Gastrocnemius medialis (tissue), 4 donors: ENCODE measurements around the gene TAF1D. TPM values are rescaled to one million over a fixed set of nuclear protein-coding genes. Genes with fewer than 3 reads are reported as not detected.
A peak's percentile ranks its signal among the peaks of the same experiment; 100 is the strongest.

Source experiments
- ATAC-seq, 2 donors: fragments of 150-250 bp; one replicate each; pipeline ENCODE4 v1.9.1; 2016
- DNase-seq, 2 donors: peaks; one replicate each; pipeline ENCODE4 v3.0.0-alpha.2; 2019
- H3K27ac ChIP-seq, 4 donors: fragments of 200-600 bp; sonication (generic); 1 replicate in 1 of 4; 2 replicates in 3 of 4; pipeline ENCODE4 v1.5.1; 2016 to 2018; ENCODE audit warnings: mild to moderate bottlenecking in 2 of 4, moderate library complexity in 1 of 4
- H3K27me3 ChIP-seq, 3 donors: fragments of 200-600 bp; sonication (generic) in 2 of 3; 1 replicate in 1 of 3; 2 replicates in 2 of 3; pipeline versions ENCODE4 v1.5.1 to v1.6.0; 2016 to 2019; ENCODE audit warnings: mild to moderate bottlenecking in 1 of 3, moderate library complexity in 1 of 3
- H3K36me3 ChIP-seq, 2 donors: fragments of 200-600 bp; sonication (generic) in 1 of 2; one replicate each; pipeline ENCODE4 v1.5.1; 2017 to 2018
- H3K4me1 ChIP-seq, 2 donors: fragments of 200-600 bp; sonication (generic) in 1 of 2; one replicate each; pipeline ENCODE4 v1.5.1; 2016 to 2017; ENCODE audit warnings: mild to moderate bottlenecking in 2 of 2
- H3K4me3 ChIP-seq, 4 donors: fragments of 200-600 bp; sonication (generic) in 3 of 4; 1 replicate in 1 of 4; 2 replicates in 3 of 4; pipeline ENCODE4 v1.5.1; 2016 to 2019; ENCODE audit warnings: mild to moderate bottlenecking in 2 of 4
- H3K9me3 ChIP-seq, 3 donors: fragments of 200-600 bp; sonication (generic) in 2 of 3; 1 replicate in 1 of 3; 2 replicates in 2 of 3; pipeline ENCODE4 v1.5.1; 2016 to 2019
- CTCF ChIP-seq, 5 experiments: fragments of 450-650 bp in 3 of 5; fragments of 200-600 bp in 2 of 5; sonication (generic) in 2 of 5; IDR thresholded peaks in 4 of 5; conservative IDR thresholded peaks in 1 of 5; 1 replicate in 4 of 5; 2 replicates in 1 of 5; pipeline ENCODE4 v1.5.1; 2016 to 2019; ENCODE audit warnings: antibody characterized with exemption in 5 of 5, mild to moderate bottlenecking in 3 of 5, moderate library complexity in 3 of 5
- POLR2A ChIP-seq, 2 donors: fragments of 450-650 bp; IDR thresholded peaks; one replicate each; pipeline ENCODE4 v1.6.1; 2017; ENCODE audit warnings: antibody characterized with exemption in 2 of 2, mild to moderate bottlenecking in 2 of 2, moderate library complexity in 2 of 2
- in situ Hi-C, 4 donors: fragments of 200-750 bp; cut with MboI; loops; one replicate each; pipeline versions ENCODE4 v1.15.0 to v1.8.0; 2017; ENCODE audit warnings: low sequenced_read_pairs in 4 of 4
- intact Hi-C: fragments of 100-400 bp; cut with DNase I; formaldehyde crosslinking; loops from one replicate; pipeline ENCODE4 v1.15.1; 2023; ENCODE audit warnings: low total_unique reads
- total RNA-seq, 4 donors: library from RNA; depleted of rRNA; stranded (reverse); fragments of >200 nt; gene quantifications; one replicate each; pipeline versions ENCODE4 v1.1.0 to v1.2.3, GENCODE V29; 2016

TAF1D gene
- total RNA-seq, 4 donors from 2014 or later, result 42.6 to 85.5 (median 55.0) TPM

- DNase-seq (no peak), ATAC-seq (no peak)
- H3K4me3 ChIP-seq, result no peak overlapping the region
- peaks cover 31 to 34% of the 10 kb centered on the region in 2 donors for H3K4me1 ChIP-seq
- intact Hi-C loops (no loop called here), in situ Hi-C loops (loop anchor here in 2 of 4 donors (10.0 to 25.0 kb wide), 2 partner anchors 51 to 752 kb away; partner anchors contain the start of genes ANKRD49 (in 1 of the 2) and MRE11 (in 1 of the 2))
- peak overlapping the region in 1 of 4 donors; percentile 36 for H3K27ac ChIP-seq
- TF ChIP-seq CTCF (IDR thresholded peaks at IDR 0.05 in 4 of 5, conservative IDR thresholded peaks at IDR 0.05 in 1 of 5) (no peak), POLR2A (IDR thresholded peaks at IDR 0.05) (no peak)
- H3K9me3 ChIP-seq, result no peaks in the 10 kb centered on the region
- no peaks in the 10 kb centered on the region for H3K27me3 ChIP-seq
- peaks cover 27 to 84% of the 10 kb centered on the region in 2 donors for H3K36me3 ChIP-seq
These were observed 5.7 kb downstream of the TAF1D start for GRCh38 chr11:93735627-93736026.

- H3K4me1 ChIP-seq, result peaks cover 22 to 28% of the 10 kb centered on the region in 2 donors
- H3K27ac ChIP-seq, result no peak overlapping the region
- no peak overlapping the region for H3K4me3 ChIP-seq
- DNase-seq, result no peak
- H3K27me3 ChIP-seq, result no peaks in the 10 kb centered on the region
- no peaks in the 10 kb centered on the region for H3K9me3 ChIP-seq
- peaks cover 27 to 94% of the 10 kb centered on the region in 2 donors for H3K36me3 ChIP-seq
- no peak for ATAC-seq
- TF ChIP-seq CTCF (IDR thresholded peaks at IDR 0.05 in 4 of 5, conservative IDR thresholded peaks at IDR 0.05 in 1 of 5), result no peak
- no peak for TF ChIP-seq POLR2A (IDR thresholded peaks at IDR 0.05)
- intact Hi-C loops, result no loop called here
- in situ Hi-C loops, result loop anchor here in 2 of 4 donors (10.0 to 25.0 kb wide), 2 partner anchors 50 to 753 kb away; partner anchors contain the start of genes ANKRD49 (in 1 of the 2) and MRE11 (in 1 of the 2)
These were observed 6.7 kb downstream of the TAF1D start for GRCh38 chr11:93734427-93735222.

DNA sequence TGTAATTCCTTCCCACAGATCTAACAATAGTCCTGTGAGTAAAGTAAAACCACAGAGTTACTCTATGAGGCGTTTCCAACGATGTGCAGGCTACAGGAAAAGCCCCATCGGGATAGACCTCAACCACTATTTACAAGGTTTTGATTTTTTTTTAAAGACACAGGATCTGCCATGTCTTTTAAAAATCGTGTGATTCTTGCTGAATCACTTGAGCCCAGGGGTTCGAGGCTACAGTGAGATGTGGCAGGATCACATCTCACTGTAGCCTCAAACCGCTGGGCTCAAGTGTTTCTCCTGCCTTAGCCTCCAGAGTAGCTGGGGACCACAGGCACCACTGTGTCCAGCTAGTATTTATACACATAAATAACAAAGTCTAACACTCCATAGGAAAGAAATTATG lies 7.8 kb downstream of the TAF1D start:
- intact Hi-C loops (no loop called here), in situ Hi-C loops (loop anchor here in 2 of 4 donors (10.0 to 25.0 kb wide), 2 partner anchors 49 to 754 kb away; partner anchors contain the start of genes ANKRD49 (in 1 of the 2) and MRE11 (in 1 of the 2))
- Histone ChIP-seq H3K36me3 (peaks cover 27 to 100% of the 10 kb centered on the region in 2 donors), H3K4me1 (peaks cover 10 to 16% of the 10 kb centered on the region in 2 donors), H3K4me3 (no peak overlapping the region), H3K27me3 (no peaks in the 10 kb centered on the region), H3K9me3 (no peaks in the 10 kb centered on the region), H3K27ac (peak overlapping the region in 1 of 4 donors; percentile 28)
- no peak for TF ChIP-seq CTCF (IDR thresholded peaks at IDR 0.05 in 4 of 5, conservative IDR thresholded peaks at IDR 0.05 in 1 of 5)
- TF ChIP-seq POLR2A (IDR thresholded peaks at IDR 0.05), result no peak
- DNase-seq, result no peak
- ATAC-seq, result no peak

GRCh38 chr11:93732237-93732892 lies 8.9 kb downstream of the TAF1D start:
- DNase-seq (no peak), ATAC-seq (no peak)
- TF ChIP-seq CTCF (IDR thresholded peaks at IDR 0.05 in 4 of 5, conservative IDR thresholded peaks at IDR 0.05 in 1 of 5) (no peak), POLR2A (IDR thresholded peaks at IDR 0.05) (no peak)
- peaks cover under 1 to 6% of the 10 kb centered on the region in 2 donors for H3K4me1 ChIP-seq
- H3K27me3 ChIP-seq, result no peaks in the 10 kb centered on the region
- intact Hi-C loops (no loop called here), in situ Hi-C loops (loop anchor here in 2 of 4 donors (10.0 to 25.0 kb wide), 2 partner anchors 48 to 755 kb away; partner anchors contain the start of genes ANKRD49 (in 1 of the 2) and MRE11 (in 1 of the 2))
- no peaks in the 10 kb centered on the region for H3K9me3 ChIP-seq
- no peak overlapping the region for H3K27ac ChIP-seq
- peaks cover 23 to 99% of the 10 kb centered on the region in 2 donors for H3K36me3 ChIP-seq
- H3K4me3 ChIP-seq, result no peak overlapping the region
